Calu3 (cell line): ENCODE data around the gene LNP1. TPM values are rescaled to one million over a fixed set of nuclear protein-coding genes. Genes with fewer than 3 reads are reported as not detected.
"Not testable (repeated sequence)": the region's sequence is repeated elsewhere in the genome, so short reads cannot be mapped to it uniquely, and the experiment has no call there.

Experiments
- BruUV-seq: library from RNA; stranded (reverse); fragments of 400-500 nt; replicated peaks from 2 replicates; lab custom pipeline; 2021; lab: Mats Ljungman, UMichigan
- CTCF ChIA-PET: fragments of 300-600 bp; sonication (Branson Sonifier 250); formaldehyde crosslinking; loops from one replicate; lab custom pipeline; 2022; ENCODE audit warnings: antibody characterized with exemption; lab: Charles Lee
- DNase-seq: peaks from one replicate; pipeline ENCODE4 v3.0.0; 2022
- H3K27ac Mint-ChIP-seq: one replicate; pipeline ENCODE4 v1.8.0; 2022; ENCODE audit warnings: mixed read lengths; ENCODE audit not compliant: unreplicated experiment
- H3K27me3 Mint-ChIP-seq: one replicate; pipeline ENCODE4 v1.8.0; 2022; ENCODE audit warnings: mixed read lengths; ENCODE audit not compliant: unreplicated experiment
- H3K36me3 Mint-ChIP-seq: one replicate; pipeline ENCODE4 v1.8.0; 2022; ENCODE audit warnings: mild to moderate bottlenecking, moderate library complexity, mixed read lengths; ENCODE audit not compliant: insufficient read depth, unreplicated experiment
- H3K4me1 Mint-ChIP-seq: one replicate; pipeline ENCODE4 v1.8.0; 2022; ENCODE audit warnings: mild to moderate bottlenecking, low read depth, mixed read lengths; ENCODE audit not compliant: unreplicated experiment
- H3K4me3 Mint-ChIP-seq: one replicate; pipeline ENCODE4 v1.8.0; 2022; ENCODE audit warnings: mild to moderate bottlenecking, low read depth, moderate library complexity, mixed read lengths; ENCODE audit not compliant: unreplicated experiment
- H3K9me3 Mint-ChIP-seq: one replicate; pipeline ENCODE4 v1.8.0; 2022; ENCODE audit warnings: low read depth, mixed read lengths; ENCODE audit not compliant: unreplicated experiment
- CTCF ChIP-seq: fragments of 200-600 bp; IDR thresholded peaks from one replicate; pipeline ENCODE4 v1.8.0; 2022; ENCODE audit warnings: antibody characterized with exemption; ENCODE audit not compliant: unreplicated experiment
- intact Hi-C: fragments of 100-400 bp; cut with micrococcal nuclease; formaldehyde crosslinking; loops from one replicate; pipeline ENCODE4 v1.10.0; 2022; ENCODE audit not compliant: unreplicated experiment
- total RNA-seq: library from RNA; stranded (reverse); gene quantifications from 2 replicates; pipeline ENCODE4 v1.2.3, GENCODE V29; 2022

LNP1 gene
- total RNA-seq, 1 experiment from 2014 or later = 1.8 TPM

GRCh38 chr3:100443690-100444089 is 42.4 kb downstream of the LNP1 start:
- DNase-seq = no peak
- no TSS peak for BruUV-seq
- Mint-ChIP-seq H3K4me3 (no peak overlapping the region), H3K36me3 (no peaks in the 10 kb centered on the region), H3K27ac (no peak overlapping the region), H3K27me3 (no peaks in the 10 kb centered on the region), H3K9me3 (peaks cover 4% of the 10 kb centered on the region), H3K4me1 (no peaks in the 10 kb centered on the region)
- no peak for TF ChIP-seq CTCF
- CTCF ChIA-PET = no interaction called here
- intact Hi-C loops = no loop called here

DNA sequence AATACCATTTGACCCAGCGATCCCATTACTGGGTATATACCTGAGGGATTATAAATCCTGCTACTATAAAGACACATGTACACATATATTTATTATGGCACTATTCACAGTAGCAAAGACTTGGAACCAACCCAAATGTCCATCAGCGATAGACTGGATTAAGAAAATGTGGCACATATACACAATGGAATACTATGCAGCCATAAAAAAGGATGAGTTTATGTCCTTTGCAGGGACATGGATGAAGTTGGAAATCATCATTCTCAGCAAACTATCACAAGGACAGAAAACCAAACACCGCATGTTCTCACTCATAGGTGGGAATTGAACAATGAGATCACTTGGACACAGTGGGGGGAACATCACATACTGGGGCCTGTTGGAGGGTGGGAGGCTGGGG is 45.7 kb downstream of the LNP1 start:
- CTCF ChIA-PET, H3K4me3 Mint-ChIP-seq, DNase-seq, H3K9me3 Mint-ChIP-seq, intact Hi-C loops, H3K27ac Mint-ChIP-seq, H3K4me1 Mint-ChIP-seq, H3K36me3 Mint-ChIP-seq, BruUV-seq, H3K27me3 Mint-ChIP-seq: not testable (repeated sequence)

DNA sequence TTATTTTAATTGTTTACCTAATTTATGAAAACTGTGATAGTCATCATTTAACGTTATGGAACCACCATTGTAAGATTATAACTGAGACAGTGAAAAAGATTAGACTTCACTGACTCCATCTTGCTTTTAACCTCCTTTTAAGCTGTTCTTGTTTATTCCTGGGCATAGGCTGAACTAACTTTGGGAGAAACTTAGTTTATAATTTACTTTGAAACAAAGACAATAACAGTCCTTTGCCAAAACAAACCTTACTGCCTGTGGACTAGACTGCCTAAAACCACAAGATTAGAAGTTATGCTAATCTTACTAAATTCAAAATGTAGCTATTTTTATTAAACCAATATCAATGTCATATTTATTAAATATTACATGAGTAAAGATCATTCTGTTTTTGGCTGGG is 46.7 kb downstream of the LNP1 start:
- H3K4me1 Mint-ChIP-seq = no peaks in the 10 kb centered on the region
- H3K9me3 Mint-ChIP-seq = peaks cover 4% of the 10 kb centered on the region
- H3K4me3 Mint-ChIP-seq = no peak overlapping the region
- no peaks in the 10 kb centered on the region for H3K27me3 Mint-ChIP-seq
- CTCF ChIA-PET = no interaction called here
- intact Hi-C loops = no loop called here
- H3K27ac Mint-ChIP-seq = no peak overlapping the region
- no TSS peak for BruUV-seq
- TF ChIP-seq CTCF = no peak
- H3K36me3 Mint-ChIP-seq = no peaks in the 10 kb centered on the region
- DNase-seq = no peak

DNA sequence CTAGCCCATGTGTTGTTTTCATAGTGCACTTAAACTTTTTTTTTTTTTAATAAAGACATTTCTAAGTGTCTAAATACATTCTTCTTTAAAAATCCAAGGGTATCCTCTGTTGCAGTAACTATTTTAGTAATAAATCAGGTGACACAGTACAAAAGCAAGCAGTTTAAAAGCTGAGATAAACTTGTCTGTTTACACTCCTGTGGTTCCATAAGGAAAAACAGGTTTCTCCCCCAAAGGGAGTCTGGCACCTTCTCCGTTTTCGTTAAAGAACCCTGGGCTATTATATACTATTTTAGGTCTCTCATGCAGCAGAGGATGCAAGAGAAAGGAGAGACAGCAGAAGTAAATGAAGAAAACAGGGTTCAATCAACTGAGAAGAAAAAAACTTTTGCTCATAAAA is 47.9 kb downstream of the LNP1 start:
- no peak for TF ChIP-seq CTCF
- Mint-ChIP-seq H3K36me3 (no peaks in the 10 kb centered on the region), H3K4me3 (no peak overlapping the region), H3K27ac (no peak overlapping the region), H3K27me3 (no peaks in the 10 kb centered on the region), H3K9me3 (peaks cover 4% of the 10 kb centered on the region), H3K4me1 (no peaks in the 10 kb centered on the region)
- intact Hi-C loops = no loop called here
- CTCF ChIA-PET = no interaction called here
- no TSS peak for BruUV-seq
- DNase-seq = no peak

GRCh38 chr3:100454677-100455076 is 53.3 kb downstream of the LNP1 start:
- no TSS peak for BruUV-seq
- Mint-ChIP-seq H3K4me1 (no peaks in the 10 kb centered on the region), H3K27ac (no peak overlapping the region), H3K36me3 (no peaks in the 10 kb centered on the region), H3K27me3 (no peaks in the 10 kb centered on the region), H3K9me3 (no peaks in the 10 kb centered on the region), H3K4me3 (no peak overlapping the region)
- DNase-seq = no peak
- TF ChIP-seq CTCF = no peak
- intact Hi-C loops = no loop called here
- CTCF ChIA-PET = no interaction called here
